ENCODE results near the gene IL1RAPL2.

DNA sequence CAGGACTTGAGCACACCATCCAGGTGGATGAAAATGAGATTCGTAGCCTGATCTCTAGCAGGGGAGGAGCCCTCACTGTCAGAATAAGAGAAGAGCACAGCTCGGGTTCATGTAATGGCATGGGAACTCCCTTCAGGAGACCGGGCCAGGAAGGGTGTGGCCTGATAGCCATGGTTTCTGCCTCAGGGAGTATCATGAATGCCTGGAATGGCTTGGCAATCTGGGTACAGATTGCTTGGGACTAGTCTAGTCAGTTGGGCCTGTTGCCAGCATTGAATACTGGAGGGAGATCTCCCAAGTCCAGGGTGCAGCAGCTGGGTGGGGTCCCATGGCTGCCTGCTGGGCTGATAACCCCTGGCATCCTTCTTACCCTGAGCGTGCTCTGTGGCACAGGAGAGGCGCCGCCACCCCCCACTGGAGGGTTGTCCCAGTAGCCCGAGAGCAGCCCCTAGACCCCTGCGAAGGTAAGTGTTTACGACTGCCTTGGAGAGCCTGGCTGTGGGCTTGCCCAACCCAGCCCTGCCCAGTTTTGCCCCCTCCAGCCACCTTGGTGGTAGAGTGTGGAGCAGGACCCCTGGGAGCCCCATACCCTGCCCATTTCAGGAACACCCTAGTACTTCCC is 355.7 kb downstream of the IL1RAPL2 start:
- TF ChIP-seq, protein P1, sequence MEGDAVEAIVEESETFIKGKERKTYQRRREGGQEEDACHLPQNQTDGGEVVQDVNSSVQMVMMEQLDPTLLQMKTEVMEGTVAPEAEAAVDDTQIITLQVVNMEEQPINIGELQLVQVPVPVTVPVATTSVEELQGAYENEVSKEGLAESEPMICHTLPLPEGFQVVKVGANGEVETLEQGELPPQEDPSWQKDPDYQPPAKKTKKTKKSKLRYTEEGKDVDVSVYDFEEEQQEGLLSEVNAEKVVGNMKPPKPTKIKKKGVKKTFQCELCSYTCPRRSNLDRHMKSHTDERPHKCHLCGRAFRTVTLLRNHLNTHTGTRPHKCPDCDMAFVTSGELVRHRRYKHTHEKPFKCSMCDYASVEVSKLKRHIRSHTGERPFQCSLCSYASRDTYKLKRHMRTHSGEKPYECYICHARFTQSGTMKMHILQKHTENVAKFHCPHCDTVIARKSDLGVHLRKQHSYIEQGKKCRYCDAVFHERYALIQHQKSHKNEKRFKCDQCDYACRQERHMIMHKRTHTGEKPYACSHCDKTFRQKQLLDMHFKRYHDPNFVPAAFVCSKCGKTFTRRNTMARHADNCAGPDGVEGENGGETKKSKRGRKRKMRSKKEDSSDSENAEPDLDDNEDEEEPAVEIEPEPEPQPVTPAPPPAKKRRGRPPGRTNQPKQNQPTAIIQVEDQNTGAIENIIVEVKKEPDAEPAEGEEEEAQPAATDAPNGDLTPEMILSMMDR (IDR thresholded peaks at IDR 0.05; ENCODE audit: insufficient read depth, low read length, poor library complexity, severe bottlenecking): no peak
- no peak for TF ChIP-seq EZH2phosphoT487 (conservative IDR thresholded peaks at IDR 0.05; ENCODE audit: low read length)

All from SU-DHL-6 (cell line).